ENCODE measurements around the gene PCDHGB2. TPM values are rescaled to one million over a fixed set of nuclear protein-coding genes. Genes with fewer than 3 reads are reported as not detected.
A peak's percentile ranks its signal among the peaks of the same experiment; 100 is the strongest.

Gene PCDHGB2
- total and polyA plus RNA-seq, 2 of the 4 experiments (the other 2 are of a cell fraction): 2.6 to 3.0 TPM

DNA sequence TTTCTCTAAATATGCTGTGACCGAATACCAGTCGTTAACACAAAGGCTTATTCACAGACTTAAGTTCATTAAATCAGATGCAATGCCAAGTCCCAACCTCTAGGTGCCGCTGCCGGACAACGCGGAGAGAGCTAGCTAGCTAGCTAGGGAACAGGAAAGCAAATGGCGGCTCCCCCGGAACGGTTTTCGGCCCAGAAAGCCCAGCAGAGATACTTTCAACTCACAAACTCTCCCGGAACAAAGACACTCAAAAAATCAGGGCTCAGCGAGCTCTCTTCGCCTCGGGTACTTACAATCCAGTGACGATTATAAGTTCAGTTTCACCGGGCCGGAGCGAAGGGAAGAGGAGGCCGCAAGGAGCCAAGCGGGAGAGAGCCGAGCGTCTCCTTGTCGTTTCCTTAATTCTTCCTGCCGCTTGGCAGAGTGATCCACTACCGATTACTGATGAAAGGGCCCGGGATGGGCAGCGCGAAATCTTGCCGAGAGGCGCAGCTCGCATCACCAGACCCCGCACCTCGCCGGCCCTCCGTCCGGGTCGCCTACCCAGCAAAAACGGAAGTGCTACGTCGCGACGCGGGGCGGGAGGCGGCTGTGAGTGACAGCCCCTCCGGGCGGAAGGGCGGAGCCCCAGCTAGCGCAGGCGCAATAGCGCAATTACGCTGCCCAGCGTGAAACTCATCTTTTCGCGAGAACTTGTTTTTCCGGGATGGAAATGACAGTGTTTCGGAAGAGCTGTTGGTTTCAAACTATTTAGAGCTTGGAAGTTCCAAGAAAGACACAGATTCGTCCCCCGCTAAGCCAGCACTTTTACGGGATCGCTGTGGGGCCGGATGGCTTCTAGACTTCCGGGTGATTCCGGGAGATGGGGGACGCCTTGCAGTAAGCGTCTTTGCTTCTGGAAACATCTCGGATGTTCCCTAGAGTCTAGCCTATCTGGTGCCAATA lies 39.3 kb upstream of the PCDHGB2 start, which contains the start of gene TAF7:
TAF7 (minus strand) TSS at position 560 of the 945 bp plus-strand sequence. CDS start 740 bp downstream, outside the sequence.
- H3K4me2 ChIP-seq (ENCODE audit: low read depth, low read length): peak within 1 kb of the TSS; percentile 64
- peak within 1 kb of the TSS; percentile 93 for H3K14ac ChIP-seq (replicated peaks; ENCODE audit: low read depth, low read length)
- H4K20me1 ChIP-seq (ENCODE audit: insufficient read depth, low read length): peaks cover 7% of the 10 kb centered on the region; the same call in 1 of the 2 replicates
- no peak within 1 kb of the TSS for H2AK5ac ChIP-seq (ENCODE audit: low read depth, low read length)
- H2BK5ac ChIP-seq (ENCODE audit: low read depth, low read length, poor library complexity, severe bottlenecking): peak within 1 kb of the TSS; percentile 67
- TF ChIP-seq BHLHE40 (IDR thresholded peaks at IDR 0.05; ENCODE audit: low read depth, low read length) (no peak), RAD21 (IDR thresholded peaks at IDR 0.05; ENCODE audit: low read length) (peak; percentile 47), MXI1 (IDR thresholded peaks at IDR 0.05; ENCODE audit: borderline replicate concordance, low read depth, low read length) (no peak), CEBPB (IDR thresholded peaks at IDR 0.05; ENCODE audit: low read depth, low read length) (no peak), NFE2L2 (IDR thresholded peaks at IDR 0.05; ENCODE audit: low read depth, low read length) (no peak), CHD1 (IDR thresholded peaks at IDR 0.05; ENCODE audit: low read depth, low read length) (peak; percentile 88; the same call in 1 of the 2 replicates), POLR2A (IDR thresholded peaks at IDR 0.05; ENCODE audit: low read depth, low read length) (peak; percentile 97), RFX5 (IDR thresholded peaks at IDR 0.05; ENCODE audit: low read depth, low read length) (no peak), MAZ (IDR thresholded peaks at IDR 0.05; ENCODE audit: borderline replicate concordance, low read depth, low read length) (peak; percentile 88; the same call in 1 of the 2 replicates), MAFK (IDR thresholded peaks at IDR 0.05; ENCODE audit: low read depth, low read length) (0 out of 2 replicates have a peak, but pooled peaks have one; percentile 30)
- TF ChIP-seq, protein P1, sequence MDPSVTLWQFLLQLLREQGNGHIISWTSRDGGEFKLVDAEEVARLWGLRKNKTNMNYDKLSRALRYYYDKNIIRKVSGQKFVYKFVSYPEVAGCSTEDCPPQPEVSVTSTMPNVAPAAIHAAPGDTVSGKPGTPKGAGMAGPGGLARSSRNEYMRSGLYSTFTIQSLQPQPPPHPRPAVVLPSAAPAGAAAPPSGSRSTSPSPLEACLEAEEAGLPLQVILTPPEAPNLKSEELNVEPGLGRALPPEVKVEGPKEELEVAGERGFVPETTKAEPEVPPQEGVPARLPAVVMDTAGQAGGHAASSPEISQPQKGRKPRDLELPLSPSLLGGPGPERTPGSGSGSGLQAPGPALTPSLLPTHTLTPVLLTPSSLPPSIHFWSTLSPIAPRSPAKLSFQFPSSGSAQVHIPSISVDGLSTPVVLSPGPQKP (IDR thresholded peaks at IDR 0.05; ENCODE audit: borderline replicate concordance, low read depth, low read length): no peak
- TF ChIP-seq, protein P2, sequence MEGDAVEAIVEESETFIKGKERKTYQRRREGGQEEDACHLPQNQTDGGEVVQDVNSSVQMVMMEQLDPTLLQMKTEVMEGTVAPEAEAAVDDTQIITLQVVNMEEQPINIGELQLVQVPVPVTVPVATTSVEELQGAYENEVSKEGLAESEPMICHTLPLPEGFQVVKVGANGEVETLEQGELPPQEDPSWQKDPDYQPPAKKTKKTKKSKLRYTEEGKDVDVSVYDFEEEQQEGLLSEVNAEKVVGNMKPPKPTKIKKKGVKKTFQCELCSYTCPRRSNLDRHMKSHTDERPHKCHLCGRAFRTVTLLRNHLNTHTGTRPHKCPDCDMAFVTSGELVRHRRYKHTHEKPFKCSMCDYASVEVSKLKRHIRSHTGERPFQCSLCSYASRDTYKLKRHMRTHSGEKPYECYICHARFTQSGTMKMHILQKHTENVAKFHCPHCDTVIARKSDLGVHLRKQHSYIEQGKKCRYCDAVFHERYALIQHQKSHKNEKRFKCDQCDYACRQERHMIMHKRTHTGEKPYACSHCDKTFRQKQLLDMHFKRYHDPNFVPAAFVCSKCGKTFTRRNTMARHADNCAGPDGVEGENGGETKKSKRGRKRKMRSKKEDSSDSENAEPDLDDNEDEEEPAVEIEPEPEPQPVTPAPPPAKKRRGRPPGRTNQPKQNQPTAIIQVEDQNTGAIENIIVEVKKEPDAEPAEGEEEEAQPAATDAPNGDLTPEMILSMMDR (conservative IDR thresholded peaks at IDR 0.05; ENCODE audit: low read depth, low read length): peak; percentile 86
- H4K5ac ChIP-seq (ENCODE audit: low read depth, low read length): peak within 1 kb of the TSS; percentile 91
- peak within 1 kb of the TSS; percentile 59 for H2AK9ac ChIP-seq (replicated peaks; ENCODE audit: low read depth, low read length, poor library complexity)
- H3K23ac ChIP-seq (ENCODE audit: low read depth, low read length): peak within 1 kb of the TSS; percentile 64
- dilution Hi-C loops (cut with HindIII; ENCODE audit: low sequenced_read_pairs, unreplicated experiment): no loop called here
- TSS peak; percentile 81 for BruUV-seq (replicated peaks)
- no peaks in the 10 kb centered on the region for H3K4me1 ChIP-seq (ENCODE audit: control insufficient read depth, insufficient read depth, low read length)
- H3K4me3 ChIP-seq (ENCODE audit: insufficient read depth, low read depth, low read length): peak within 1 kb of the TSS; percentile 66
- peak within 1 kb of the TSS; percentile 92 to 96 for H4K8ac ChIP-seq (ENCODE audit: low read depth in 2 of 2, low read length in 2 of 2)
- 1% methylated on average over 41 of the region's 67 CpGs; no CpG with 5 or more reads in 1 of the 2 experiments for WGBS, 2 experiments (ENCODE audit: extremely low coverage in 2 of 2, insufficient read length in 1 of 2)
- no peaks in the 10 kb centered on the region for H3K27me3 ChIP-seq (ENCODE audit: control insufficient read depth, insufficient read depth, low read length)
- H3K4ac ChIP-seq (ENCODE audit: low read depth, low read length): peak within 1 kb of the TSS; percentile 89
- ATAC-seq (ENCODE audit: low read depth) (peak; percentile 96), DNase-seq (peak; percentile 92)
- peak within 1 kb of the TSS; percentile 40; the same call in 1 of the 2 replicates for H2BK120ac ChIP-seq (ENCODE audit: low read depth, low read length)
- intact Hi-C loops (cut with micrococcal nuclease): no loop called here
- peak within 1 kb of the TSS; percentile 85; the same call in 1 of the 2 replicates for H3K56ac ChIP-seq (ENCODE audit: extremely low read depth, insufficient read depth, low read length)
- POLR2A ChIA-PET (ENCODE audit: unreplicated experiment): interaction anchor here (0.7 kb wide), 1 partner anchor 244 kb away, joined by 3 read pairs; no protein-coding TSS in a partner anchor
- peak within 1 kb of the TSS; percentile 83 for H4K91ac ChIP-seq (ENCODE audit: insufficient read depth, low read depth, low read length)
- H3K36me3 ChIP-seq (ENCODE audit: control insufficient read depth, insufficient read depth, low read length): peaks cover 11% of the 10 kb centered on the region
- CTCF ChIA-PET: interaction anchor here (0.8 to 1.7 kb wide), 10 partner anchors 40 to 310 kb away, joined by 3 to 7 read pairs (median 4); partner anchors contain the start of genes PCDHGA10 and PCDHGA11
- H3K79me1 ChIP-seq (ENCODE audit: low read depth in 1 of 2, low read length in 2 of 2): peaks cover 10 to 17% of the 10 kb centered on the region in 2 experiments
- peak within 1 kb of the TSS; percentile 97 for H2AFZ ChIP-seq (replicated peaks; ENCODE audit: low read length, poor library complexity)
- H3K9me3 ChIP-seq (ENCODE audit: control insufficient read depth, insufficient read depth, low read length): peaks cover 41% of the 10 kb centered on the region
- H3K9ac ChIP-seq (ENCODE audit: low read depth, low read length): peak within 1 kb of the TSS; percentile 72
- in situ Hi-C loops (cut with MboI; ENCODE audit: low sequenced_read_pairs): no loop called here
- peak within 1 kb of the TSS; percentile 80 for H3K27ac ChIP-seq (ENCODE audit: insufficient read depth, low read length)
- no peaks in the 10 kb centered on the region for H3K9me1 ChIP-seq (ENCODE audit: insufficient read depth, low read length)
- H2BK20ac ChIP-seq (ENCODE audit: low read depth, low read length): no peak within 1 kb of the TSS; the same call in 1 of the 2 replicates
- no peak within 1 kb of the TSS for H2BK15ac ChIP-seq (ENCODE audit: low read depth, low read length)
- peak within 1 kb of the TSS; percentile 66 for H3K18ac ChIP-seq (ENCODE audit: low read depth, low read length)

All from IMR-90 (cell line).